Activated CD8-positive, alpha-beta memory T cell treated with anti-CD3 and anti-CD28 coated beads for 24 hours (primary cell): ENCODE data around the gene FAM149B1.

ENCODE experiments used
- DNase-seq: peaks from one replicate; pipeline ENCODE4 v3.0.0-alpha.2; 2020

FAM149B1 gene

DNA sequence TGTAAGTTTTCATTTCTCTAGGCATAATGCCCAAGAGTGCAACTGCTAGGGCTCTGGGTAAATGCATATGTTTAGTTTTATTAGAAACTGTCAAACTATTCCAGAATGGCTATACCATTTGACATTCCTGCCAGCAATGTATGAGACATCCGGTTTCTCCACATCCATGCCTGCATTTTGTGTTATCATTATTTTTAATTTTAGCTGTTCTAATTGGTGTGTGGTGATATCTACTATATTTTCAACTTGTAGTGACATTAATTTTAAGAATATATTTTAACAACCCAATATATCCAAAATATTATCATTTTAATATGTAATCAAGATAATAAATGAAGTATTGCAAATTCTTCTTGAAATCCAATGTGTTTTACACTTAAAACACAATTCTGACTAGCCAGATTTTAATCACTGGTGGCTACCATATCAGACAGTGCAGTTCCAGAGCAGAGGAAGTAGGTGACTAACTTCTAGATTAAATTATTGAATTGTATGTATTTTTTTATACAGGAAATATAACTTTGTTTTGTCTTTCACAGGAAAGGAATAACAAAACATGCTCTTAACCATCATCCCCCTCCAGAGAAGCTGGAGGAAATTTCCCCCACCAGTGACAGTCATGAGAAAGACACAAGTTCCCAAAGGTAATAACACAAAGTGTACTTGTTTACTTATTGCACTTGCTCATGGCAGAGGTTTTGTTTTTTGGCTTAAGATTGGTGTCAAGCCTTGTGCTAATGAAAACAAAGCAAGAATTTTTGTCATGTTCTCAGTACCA, 6.4 kb downstream of the FAM149B1 start:
- DNase-seq: no peak

DNA sequence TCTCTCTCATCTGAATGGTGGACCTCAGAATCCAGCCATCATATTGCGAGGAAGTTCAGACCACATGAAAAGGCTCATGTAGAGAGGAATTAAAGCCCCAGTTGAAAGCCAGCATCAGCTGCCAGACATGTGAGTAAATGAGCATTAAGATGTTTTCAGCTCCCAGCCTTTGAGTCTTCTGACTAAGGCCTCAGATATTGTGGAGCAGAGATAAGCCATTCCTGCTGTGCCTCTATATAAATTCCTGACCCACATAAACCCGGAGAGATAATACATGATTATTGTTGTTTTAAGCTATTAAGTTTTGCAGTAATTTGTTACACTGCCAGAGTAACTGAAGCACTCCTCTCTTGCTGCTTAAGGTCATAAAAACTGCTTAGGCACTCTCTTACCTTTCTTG, 14.6 kb downstream of the FAM149B1 start:
- no peak for DNase-seq

DNA sequence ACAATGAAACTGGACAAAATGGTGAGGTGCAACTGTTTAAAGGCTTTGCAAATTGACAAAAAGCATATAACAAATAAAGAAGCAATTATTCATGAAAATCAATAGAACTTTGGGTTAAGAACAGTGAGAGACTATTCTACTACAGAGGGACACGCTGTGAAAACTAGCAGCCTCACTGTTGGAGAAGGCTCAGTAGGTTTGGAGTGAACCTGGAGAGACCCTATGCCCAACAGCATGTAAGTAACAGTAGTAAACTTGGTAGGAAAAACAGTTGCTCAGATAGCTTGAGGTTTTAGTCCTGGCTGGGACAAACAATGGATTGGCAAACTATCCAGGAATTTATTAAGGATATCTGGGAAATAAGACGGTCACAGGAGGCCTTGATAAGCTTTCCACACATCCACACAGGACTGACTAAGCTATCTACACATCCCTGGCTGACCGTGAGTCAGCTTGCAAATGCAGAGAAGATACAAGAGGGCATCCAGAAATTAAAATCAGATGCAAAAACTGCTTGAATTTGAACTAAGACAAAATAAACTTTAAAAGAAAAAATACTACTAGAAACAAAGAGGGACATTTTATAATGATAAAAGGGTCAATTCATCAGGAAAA, 15.9 kb downstream of the FAM149B1 start:
- no peak for DNase-seq

DNA sequence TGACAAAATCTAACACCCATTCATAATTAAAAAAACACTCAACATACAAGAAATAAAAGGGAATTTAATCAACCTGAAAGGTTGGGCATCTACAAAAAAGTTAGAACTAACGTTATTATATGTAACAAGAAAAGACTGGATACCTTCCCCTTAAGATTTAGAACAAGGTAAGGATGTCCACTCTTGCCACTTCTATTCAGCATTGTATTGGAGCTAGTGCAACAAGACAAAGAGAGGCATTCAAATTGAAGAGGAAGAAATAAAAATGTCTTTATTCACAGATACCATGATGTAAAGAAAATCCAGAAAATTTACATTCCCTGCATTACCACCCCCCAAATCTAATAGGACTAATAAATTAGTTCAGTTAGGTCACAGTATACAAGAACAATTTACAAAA, 18.3 kb downstream of the FAM149B1 start:
- no peak for DNase-seq

DNA sequence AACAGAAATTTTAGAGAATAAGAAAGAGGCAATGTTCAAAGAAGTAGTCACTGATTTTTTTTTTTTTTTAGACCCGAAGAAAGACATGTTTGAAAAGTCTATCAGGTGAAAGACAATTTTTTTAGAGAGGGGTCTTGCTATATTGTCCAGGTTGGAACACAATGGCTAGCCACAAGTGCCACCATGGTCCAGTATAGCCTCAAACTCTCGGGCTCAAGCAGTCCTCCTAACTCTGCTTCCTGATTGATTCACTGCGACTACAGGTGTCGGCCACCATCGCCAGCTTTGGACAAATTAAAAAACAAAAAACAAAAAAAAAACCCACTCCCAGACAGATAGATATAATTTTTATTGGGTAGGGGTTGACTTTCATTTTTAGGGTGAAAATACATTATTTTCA, 22.3 kb downstream of the FAM149B1 start:
- no peak for DNase-seq

DNA sequence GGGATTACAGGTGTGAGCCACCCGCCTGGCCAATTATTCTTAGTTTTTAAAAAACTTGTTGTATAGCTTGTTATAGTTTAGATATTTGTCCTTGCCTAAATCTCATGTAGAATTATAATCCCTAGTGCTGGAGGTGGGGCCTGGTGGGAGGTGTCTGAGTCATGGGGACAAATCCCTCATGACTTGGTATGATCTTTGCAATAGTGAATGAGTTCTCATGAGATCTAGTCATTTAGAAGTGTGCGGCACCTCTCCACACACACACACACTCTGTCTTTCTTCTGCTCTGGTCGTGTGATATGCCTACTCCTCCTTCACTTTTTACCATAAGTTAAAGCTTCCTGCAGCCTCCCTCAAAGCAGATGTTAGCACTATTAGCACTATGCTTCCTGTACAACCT, 37.2 kb downstream of the FAM149B1 start:
- no peak for DNase-seq

DNA sequence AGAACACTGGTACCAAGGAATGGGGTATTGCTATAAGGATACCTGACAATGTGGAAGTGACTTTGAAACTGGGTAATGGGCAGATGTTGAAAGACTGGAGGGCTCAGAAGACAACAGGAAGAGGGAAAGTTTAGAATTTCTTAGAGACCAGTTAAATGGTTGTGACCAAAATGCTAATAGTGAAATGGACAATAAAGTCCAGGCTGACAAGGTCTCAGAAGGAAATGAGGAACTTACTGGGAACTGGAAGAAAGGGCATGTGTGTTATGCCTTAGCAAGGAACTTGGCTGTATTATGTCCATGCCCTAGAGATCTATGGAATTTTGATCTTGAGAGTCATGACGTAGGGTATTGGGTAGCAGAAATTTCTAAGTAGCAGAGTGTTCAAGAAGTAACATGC, 38.0 kb downstream of the FAM149B1 start:
- no peak for DNase-seq

DNA sequence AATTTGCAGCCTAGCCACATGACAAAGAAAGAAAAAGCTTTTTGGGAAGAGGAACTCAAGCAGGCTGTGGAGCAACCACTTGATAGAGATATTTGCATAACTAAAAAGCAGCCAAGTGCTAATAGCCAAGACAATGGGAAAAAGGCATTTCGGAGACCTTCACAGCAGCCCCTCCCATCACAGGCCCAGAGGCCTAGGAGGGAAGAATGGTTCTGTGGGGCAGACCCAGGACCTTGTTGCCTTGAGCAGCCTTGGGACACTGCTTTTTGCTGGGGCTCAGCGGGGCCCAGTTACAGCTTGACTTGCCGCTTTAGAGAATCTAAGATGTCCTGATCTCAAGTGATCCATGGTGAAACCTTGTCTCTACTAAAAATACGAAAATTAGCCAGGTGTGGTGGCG, 38.5 kb downstream of the FAM149B1 start:
- DNase-seq: no peak

DNA sequence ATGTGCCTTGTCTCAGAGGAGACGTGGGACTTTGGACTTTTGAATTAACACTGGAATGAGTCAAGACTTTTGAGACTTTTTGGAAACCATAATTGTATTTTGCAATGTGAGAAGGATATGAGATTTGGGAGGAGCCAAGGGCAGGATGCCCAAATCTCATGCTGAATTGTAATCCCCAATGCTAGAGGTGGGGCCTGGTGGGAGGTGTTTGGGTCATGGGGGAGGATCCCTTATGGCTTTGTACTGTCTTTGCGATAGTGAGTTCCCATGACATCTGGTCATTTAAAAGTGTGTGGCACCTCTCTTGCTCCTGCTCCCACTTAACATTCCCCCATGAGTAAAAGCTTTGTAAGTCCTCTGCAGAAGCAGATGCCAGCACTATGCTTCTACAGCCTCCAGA, 40.0 kb downstream of the FAM149B1 start:
- no peak for DNase-seq

DNA sequence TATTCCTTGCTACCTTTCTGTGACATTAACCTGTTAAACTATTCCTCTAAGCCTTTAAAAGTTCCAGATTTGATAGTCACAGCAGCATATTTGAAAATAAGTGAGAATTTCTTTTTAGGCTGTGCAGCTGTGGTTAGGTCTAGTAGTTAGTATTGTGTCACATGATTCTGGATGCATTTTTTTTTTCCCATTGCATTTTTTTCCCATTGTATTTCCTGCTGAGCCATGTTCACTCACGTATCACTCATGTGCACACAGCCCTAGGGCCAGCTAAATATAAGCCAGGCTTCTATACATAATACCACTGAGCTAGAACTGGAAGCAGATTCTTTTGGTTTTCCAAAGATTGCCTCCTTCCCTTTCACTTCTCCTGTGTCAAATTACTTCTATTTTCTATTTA, 41.8 kb downstream of the FAM149B1 start:
- DNase-seq: no peak

DNA sequence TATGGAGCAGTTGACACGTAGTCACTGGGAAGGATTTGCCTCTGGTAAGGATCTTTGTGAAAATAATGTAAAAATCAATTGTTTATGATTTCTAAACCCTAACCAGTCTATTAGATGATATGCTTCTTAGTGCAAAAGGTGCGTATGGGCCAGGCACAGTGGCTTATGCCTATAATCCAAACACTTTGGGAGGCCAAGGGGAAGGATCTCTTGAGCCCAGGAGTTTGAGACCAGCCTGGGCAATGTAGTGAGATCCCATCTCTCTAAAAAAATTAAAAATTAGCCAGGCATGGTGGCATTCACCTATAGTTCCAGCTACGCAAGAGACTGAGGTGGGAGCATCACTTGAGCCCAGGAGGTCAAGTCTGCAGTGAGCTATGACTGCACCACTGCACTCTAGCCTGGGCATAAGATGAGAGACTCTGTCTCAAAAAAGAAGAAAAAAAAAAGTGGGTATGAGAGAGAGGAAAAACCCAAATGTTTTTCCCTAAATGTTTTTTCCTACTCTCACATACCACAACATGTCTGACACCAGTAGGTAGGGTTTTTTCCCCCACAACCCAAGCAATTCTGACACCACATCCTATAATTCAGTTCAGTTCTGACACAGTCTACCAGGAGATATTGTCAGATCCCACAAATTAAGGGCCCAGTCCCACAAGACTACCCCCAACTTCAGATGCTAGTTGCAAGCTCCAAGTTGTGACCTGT, 42.6 kb downstream of the FAM149B1 start:
- DNase-seq: no peak

DNA sequence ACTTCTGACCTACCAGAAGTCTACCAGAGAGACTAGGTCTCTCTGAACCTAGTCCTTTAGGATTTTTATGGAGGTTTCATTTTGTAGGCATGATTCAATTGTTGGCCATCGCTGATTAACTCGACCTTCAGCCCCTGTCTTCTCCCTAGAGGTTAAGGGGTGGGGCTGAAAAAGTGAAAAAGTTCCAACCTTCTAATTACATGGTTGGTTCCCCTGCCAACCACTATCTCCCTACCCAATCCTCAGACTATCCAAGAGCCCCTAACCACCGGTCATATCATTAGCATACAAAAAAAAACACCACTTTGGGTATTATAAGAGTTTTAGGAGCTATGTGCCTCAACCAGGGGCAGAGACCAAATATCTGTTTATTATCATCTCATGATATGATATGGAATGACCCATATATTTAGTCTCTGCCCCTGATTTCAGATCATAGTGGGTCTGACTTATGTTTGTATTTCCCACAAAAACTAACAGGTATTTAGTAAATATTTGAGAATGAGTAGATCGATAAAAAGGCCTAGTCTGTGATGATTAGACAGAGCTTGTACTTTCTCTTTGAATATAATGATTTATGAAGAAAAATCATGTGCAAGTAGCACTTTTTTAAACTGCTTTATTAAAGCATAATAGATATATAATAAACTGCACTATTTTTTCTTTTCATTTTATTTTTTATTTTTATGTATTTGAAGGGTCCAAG, 43.3 kb downstream of the FAM149B1 start:
- no peak for DNase-seq

DNA sequence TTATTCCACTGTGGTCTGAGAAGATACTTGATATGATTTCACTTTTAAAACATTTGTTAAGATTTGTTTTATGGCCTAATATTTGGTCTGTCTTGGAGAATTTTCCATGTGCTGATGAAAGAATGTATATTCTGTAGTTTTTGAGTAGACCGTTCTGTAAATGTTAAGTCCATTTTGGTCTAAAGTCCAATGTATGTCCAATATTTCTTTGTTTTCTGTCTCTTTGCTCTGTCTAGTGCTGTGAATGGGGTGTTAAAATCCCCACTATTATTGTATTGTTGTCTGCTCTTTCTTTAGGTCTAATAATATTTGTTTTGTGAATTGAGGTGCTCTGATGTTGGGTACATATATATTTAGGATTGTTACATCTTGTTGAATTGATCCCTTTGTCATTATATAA, 47.8 kb downstream of the FAM149B1 start:
- DNase-seq: no peak

DNA sequence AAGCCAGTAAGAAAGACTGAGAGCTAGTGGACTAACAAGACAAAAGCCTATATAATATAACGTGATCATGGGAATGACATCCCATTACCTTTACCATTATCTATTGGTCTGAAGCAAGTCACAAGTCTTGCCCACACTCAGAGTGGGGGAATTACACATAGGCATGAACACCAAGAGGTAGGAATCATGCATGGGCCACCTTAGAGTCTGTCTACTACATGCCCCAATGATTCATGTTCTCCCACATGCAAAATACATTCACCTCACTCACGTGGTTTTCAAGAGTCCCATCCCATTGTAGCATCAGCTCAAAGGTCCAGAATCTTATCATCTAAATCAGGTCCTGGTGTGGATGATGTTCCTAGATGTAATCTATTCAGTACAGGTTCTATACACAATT, 49.7 kb downstream of the FAM149B1 start:
- DNase-seq: no peak

DNA sequence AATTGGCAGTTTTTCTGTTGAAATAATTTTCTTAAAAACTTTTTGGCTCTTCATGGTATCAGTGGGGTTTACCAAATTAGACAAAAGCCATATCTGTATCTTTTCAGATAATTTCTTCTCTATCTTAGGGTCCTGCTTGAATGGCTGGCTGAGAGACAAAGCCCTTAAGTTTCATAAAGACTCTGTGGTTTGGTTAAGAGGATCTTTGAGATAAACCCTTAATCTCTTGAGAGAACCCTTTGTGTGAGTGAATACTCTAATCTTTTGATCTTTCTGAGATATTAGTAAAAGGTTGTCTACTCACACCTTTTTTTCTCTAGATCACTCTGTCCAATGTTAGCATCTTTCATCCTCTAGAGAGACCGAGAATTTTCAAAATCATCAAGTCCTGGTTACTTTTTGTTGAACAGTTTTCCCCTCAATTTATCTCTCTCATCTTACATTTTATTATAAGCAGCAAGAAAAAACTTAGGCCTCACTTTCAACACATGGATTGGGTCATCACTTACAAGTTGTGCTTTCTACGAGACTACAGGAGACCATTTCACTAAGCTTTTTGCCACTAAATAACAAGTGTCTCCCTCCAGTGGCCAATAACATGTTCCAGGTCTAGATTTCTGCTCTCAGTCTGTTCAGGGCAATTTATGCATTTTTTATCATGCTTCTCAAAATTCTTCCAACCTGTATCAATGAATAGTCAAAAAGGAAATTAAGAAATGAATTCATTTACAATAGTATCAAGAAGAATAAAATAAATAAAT, 50.7 kb downstream of the FAM149B1 start:
- no peak for DNase-seq

DNA sequence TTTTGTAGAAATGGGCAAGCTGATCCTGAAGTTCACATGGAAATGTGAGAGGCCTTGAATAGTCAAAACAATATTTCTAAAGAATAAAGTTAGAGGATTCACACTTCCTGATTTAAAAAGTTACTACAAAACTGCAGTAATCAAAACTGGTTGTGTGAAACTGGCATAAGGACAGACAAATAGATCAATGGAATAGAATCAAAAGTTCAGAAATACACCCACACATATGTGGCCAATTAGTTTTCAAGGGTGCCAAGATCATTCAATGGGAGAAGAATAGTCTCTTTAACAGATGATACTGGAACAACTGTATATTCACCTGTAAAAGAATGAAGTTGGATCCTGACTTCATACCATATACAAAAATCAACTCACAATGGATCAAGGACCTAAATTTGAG, 51.5 kb downstream of the FAM149B1 start:
- no peak for DNase-seq

DNA sequence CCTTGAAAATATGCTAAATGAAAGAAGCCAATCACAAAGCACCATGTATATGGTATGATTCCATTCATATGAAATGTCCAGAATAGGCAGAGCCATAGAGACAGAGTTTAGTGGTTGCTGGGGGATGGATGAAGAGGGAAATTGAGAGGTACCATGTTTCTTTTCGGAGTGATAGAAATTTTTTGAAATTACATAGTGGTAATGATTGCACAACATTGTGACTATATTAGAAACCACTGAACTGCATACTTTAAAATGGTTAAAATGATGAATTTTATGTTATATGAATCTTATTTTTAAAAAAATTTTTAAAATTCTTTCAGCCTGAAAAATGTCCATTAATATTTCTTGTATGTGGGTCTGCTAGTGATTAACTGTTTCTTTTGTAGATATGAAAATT, 53.1 kb downstream of the FAM149B1 start:
- no peak for DNase-seq

DNA sequence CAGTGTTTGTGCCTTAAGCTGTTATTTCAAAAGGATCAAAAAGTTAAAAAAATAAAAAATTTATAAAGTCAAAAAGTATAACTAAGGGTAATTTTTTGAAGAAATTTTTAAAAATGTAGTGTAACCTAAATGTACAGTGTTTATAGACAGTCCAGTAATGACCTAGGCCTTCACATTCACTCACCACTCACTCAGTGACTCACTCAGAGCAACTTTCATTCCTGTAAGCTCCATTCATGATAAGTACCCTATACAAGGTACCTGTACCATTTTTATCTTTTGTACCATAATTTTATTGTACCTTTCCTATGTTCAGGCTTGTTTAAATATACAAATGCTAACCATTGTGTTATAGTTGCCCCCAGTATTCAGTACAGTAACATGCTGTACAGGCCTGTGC, 57.6 kb downstream of the FAM149B1 start:
- DNase-seq: no peak

DNA sequence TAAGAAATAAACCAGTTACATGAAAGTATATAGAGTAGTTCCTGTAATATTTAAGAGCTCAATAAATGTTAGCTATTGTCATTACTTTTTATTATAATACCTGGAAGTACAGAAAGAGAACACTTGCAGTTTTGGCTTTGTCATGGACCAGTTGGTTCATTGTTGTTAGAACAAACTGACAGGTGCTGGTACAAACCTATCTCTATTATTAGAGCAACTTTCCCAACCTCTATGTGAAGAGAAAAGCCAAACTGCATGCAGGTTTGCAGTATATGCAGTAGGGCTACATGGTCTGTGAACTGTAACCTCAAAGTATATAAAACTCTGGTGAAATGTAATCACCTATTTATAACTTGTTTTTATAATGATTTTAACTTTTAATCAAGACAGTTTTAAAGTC, 58.7 kb downstream of the FAM149B1 start:
- no peak for DNase-seq

DNA sequence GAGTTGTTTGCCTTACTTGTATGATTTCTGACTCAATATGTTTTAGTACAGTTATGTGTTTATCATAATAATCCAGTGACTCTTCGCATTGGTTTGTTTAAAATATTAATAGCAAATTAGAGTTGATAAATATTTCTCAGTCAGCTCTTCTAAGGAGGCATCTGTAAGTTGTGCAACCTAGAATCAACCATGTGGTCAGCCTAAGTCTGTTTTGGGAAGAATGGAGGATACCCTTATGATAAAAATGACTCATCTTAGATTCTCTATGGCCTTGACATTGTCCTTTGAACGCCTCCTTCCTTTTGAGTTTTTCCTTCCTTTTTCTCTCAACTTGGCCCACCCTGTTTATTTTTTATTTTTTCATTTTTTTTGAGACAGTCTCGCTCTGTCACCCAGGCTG, 60.3 kb downstream of the FAM149B1 start:
- DNase-seq: no peak

DNA sequence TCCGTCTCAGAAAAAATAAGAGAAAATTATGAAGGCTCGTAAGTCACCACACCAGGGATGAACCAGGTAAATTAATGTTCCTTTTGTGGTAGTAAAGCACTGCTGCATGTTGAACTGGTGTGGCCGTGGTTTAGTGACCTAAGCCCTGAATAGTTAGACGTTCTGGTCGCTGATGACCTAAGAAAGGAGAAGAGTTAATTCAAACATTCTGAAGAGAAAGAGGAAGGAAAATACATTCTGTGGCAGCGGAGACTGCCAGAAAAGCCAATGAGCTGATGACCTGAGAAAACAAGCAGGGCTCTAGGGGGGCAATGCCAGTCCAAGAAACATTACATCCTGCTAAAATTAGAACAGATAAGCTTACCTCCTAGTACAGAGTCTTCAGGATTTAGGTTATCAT, 61.6 kb downstream of the FAM149B1 start:
- no peak for DNase-seq

DNA sequence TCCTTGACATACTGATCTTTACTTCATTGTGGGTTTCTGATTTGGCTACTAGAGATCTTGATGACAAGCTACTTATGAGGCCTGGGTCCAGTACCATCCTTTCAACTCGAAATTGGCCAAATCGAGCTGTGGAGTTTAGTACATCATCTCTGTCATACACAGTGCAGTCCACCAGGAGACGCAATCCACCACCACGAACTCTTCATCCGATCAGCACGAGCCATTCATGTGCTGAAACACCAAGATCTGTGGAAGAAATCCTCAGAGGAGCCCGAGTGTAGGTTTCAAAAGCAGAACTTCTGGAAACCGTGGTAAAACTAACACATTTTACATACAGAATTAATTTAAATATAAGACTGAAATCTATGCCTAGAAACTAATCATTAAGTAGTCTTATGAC, 65.0 kb downstream of the FAM149B1 start:
- no peak for DNase-seq

DNA sequence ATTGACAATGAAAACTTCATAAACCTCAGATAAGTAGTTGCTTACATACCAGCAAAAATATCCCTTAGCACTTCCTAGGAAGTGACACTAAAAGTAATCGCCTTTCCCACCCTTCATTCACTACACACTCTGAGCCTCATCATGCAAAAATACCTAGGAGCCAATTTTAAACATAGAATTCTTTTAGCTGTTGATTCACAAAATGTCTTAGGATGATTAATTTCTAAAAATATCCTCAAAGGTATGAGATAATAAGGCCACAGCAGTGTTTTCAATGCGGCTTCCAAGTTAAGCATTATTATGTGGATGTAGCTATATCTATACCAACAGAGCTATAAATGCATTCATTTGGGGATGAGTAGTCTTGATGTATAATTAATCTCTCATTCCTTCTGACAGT, 66.0 kb downstream of the FAM149B1 start:
- no peak for DNase-seq
